Sigmoid colon (tissue), 7 donors: ENCODE measurements around the gene PPP4R1. TPM values are rescaled to one million over a fixed set of nuclear protein-coding genes. Genes with fewer than 3 reads are reported as not detected.

Experiments
- DNase-seq: peaks from one replicate; pipeline ENCODE4 v3.0.0-alpha.2; 2019
- H3K27ac ChIP-seq, 4 donors: fragments of 200-600 bp; sonication (generic); one replicate each; pipeline ENCODE4 v1.5.1; 2016 to 2019; ENCODE audit warnings: mild to moderate bottlenecking in 1 of 4
- H3K27me3 ChIP-seq, 3 donors: fragments of 200-600 bp; sonication (generic); one replicate each; pipeline ENCODE4 v1.5.1; 2019; ENCODE audit warnings: mild to moderate bottlenecking in 1 of 3
- H3K36me3 ChIP-seq, 4 donors: fragments of 200-600 bp; sonication (generic); one replicate each; pipeline ENCODE4 v1.5.1; 2016 to 2019
- H3K4me1 ChIP-seq, 4 donors: fragments of 200-600 bp; sonication (generic); one replicate each; pipeline ENCODE4 v1.5.1; 2017 to 2019
- H3K4me3 ChIP-seq, 4 donors: fragments of 200-600 bp; sonication (generic); one replicate each; pipeline ENCODE4 v1.5.1; 2017 to 2019; ENCODE audit warnings: mild to moderate bottlenecking in 2 of 4, moderate library complexity in 1 of 4
- H3K9me3 ChIP-seq, 4 donors: fragments of 200-600 bp in 3 of 4; sonication (generic) in 3 of 4; one replicate each; pipeline versions ENCODE4 v1.5.1 to v1.6.1; 2013 to 2019
- EP300 ChIP-seq, 4 donors: sonication (generic); formaldehyde crosslinking; IDR thresholded peaks; one replicate each; pipeline ENCODE4 v1.6.1; 2017; ENCODE audit warnings: antibody characterized with exemption in 4 of 4
- POLR2A ChIP-seq, 2 donors: fragments of 450-650 bp; IDR thresholded peaks; one replicate each; pipeline ENCODE4 v1.6.1; 2016; ENCODE audit warnings: antibody characterized with exemption in 2 of 2, mild to moderate bottlenecking in 2 of 2, moderate library complexity in 2 of 2
- POLR2AphosphoS5 ChIP-seq, 4 donors: sonication (generic); formaldehyde crosslinking; IDR thresholded peaks; one replicate each; pipeline ENCODE4 v1.6.1; 2017; ENCODE audit warnings: antibody characterized with exemption in 4 of 4
- WGBS, 2 donors: extraction: QIAGEN DNeasy Blood & Tissue Kit; methylation state at CpG; one replicate each; pipeline ENCODE4 v1.1.7; 2013; 5-methylcytosine and 5-hydroxymethylcytosine counted together
- intact Hi-C: fragments of 100-400 bp; cut with DNase I; formaldehyde crosslinking; loops from one replicate; pipeline ENCODE4 v1.15.1; 2023
- polyA plus RNA-seq, 3 donors: library from polyadenylated mRNA; stranded (reverse); fragments of 200-250 nt; gene quantifications; one replicate each; pipeline ENCODE4 v1.2.3, GENCODE V29; 2013
- total RNA-seq, 4 donors: library from RNA; depleted of rRNA; stranded (reverse); fragments of >200 nt; gene quantifications; one replicate each; pipeline ENCODE4 v1.1.0, GENCODE V29; 2016
- TF ChIP-seq, protein P1 (sequence below), 4 experiments: fragments of 450-650 bp in 3 of 4; fragments of 200-600 bp in 1 of 4; IDR thresholded peaks; one replicate each; pipeline ENCODE4 v1.5.1; 2016 to 2019; ENCODE audit warnings: antibody characterized with exemption in 4 of 4, mild to moderate bottlenecking in 3 of 4, moderate library complexity in 2 of 4
- donor health status: healthy with polysubstance abuse.
- donor health status: Bipolar disorder and iron deficiency.
- donor health status: healthy.

Gene PPP4R1
- total and polyA plus RNA-seq, 7 donors, result 29.4 to 163 (median 126) TPM

GRCh38 chr18:9586814-9587213 lies 27.5 kb downstream of the PPP4R1 start:
- WGBS, 2 donors, result 75 to 87% methylated on average over 3 of the region's 3 CpGs
- H3K27ac ChIP-seq, result no peak overlapping the region
- DNase-seq, result no peak
- H3K27me3 ChIP-seq, result no peaks in the 10 kb centered on the region
- H3K4me3 ChIP-seq, result no peak overlapping the region
- TF ChIP-seq, protein P1, sequence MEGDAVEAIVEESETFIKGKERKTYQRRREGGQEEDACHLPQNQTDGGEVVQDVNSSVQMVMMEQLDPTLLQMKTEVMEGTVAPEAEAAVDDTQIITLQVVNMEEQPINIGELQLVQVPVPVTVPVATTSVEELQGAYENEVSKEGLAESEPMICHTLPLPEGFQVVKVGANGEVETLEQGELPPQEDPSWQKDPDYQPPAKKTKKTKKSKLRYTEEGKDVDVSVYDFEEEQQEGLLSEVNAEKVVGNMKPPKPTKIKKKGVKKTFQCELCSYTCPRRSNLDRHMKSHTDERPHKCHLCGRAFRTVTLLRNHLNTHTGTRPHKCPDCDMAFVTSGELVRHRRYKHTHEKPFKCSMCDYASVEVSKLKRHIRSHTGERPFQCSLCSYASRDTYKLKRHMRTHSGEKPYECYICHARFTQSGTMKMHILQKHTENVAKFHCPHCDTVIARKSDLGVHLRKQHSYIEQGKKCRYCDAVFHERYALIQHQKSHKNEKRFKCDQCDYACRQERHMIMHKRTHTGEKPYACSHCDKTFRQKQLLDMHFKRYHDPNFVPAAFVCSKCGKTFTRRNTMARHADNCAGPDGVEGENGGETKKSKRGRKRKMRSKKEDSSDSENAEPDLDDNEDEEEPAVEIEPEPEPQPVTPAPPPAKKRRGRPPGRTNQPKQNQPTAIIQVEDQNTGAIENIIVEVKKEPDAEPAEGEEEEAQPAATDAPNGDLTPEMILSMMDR (IDR thresholded peaks at IDR 0.05), result no peak
- no peak for TF ChIP-seq POLR2A (IDR thresholded peaks at IDR 0.05)
- H3K4me1 ChIP-seq, result no peaks in the 10 kb centered on the region
- H3K36me3 ChIP-seq, result peaks cover 0 to 74% (median 15%) of the 10 kb centered on the region in 4 donors
- intact Hi-C loops, result no loop called here
- no peaks in the 10 kb centered on the region for H3K9me3 ChIP-seq

DNA sequence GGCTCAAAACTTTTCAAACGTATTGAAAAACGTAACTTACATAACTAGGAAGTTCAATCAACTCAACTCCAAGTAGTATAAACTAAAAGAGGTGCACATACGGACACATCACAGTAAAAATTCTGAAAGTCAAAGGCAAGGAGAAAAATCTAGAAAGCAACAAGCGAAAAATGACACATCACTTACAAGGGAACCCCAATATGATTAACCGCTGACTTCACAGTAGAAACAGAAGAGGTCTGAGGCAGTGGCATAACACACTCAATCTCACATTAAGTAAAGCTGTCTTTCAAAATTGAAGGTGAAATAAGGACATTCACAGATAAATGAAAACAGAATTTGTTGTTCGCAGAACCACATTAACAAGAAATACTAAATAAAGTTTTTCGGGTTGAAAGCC lies 32.7 kb downstream of the PPP4R1 start:
- DNase-seq, result no peak
- intact Hi-C loops, result no loop called here
- H3K4me3 ChIP-seq, result no peak overlapping the region
- WGBS, 2 donors, result 96 to 98% methylated on average over 7 of the region's 7 CpGs
- H3K27ac ChIP-seq, result no peak overlapping the region
- no peak for TF ChIP-seq POLR2A (IDR thresholded peaks at IDR 0.05)
- no peak for TF ChIP-seq EP300 (IDR thresholded peaks at IDR 0.05)
- no peak for TF ChIP-seq POLR2AphosphoS5 (IDR thresholded peaks at IDR 0.05)
- TF ChIP-seq, protein P1 (IDR thresholded peaks at IDR 0.05), result no peak
- H3K9me3 ChIP-seq, result no peaks in the 10 kb centered on the region
- H3K27me3 ChIP-seq, result no peaks in the 10 kb centered on the region
- peaks cover 0 to 74% (median 13%) of the 10 kb centered on the region in 4 donors for H3K36me3 ChIP-seq
- H3K4me1 ChIP-seq, result no peaks in the 10 kb centered on the region

DNA sequence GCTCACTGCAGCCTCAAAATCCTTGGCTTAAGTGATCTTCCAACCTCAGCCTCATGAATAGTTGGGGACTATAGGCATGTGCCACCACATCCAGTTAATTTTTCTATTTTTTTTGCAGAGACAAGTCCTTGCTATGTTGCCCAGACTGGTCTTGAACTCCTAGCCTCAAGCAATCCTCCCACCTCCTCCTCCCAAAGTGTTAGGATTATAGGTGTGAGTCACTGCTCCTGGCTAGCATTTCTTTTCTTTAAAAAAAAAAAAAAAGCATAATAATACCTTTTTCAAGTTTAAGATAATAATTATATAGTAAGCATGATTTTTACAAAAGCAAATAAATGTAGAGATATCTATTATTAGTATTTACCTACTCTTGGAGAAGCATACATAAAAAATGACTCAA lies 36.1 kb downstream of the PPP4R1 start:
- Histone ChIP-seq H3K27me3 (no peaks in the 10 kb centered on the region), H3K9me3 (no peaks in the 10 kb centered on the region), H3K36me3 (peaks cover 0 to 57% (median 13%) of the 10 kb centered on the region in 4 donors), H3K4me1 (peaks cover 0 to 18% (median 10%) of the 10 kb centered on the region in 4 donors), H3K27ac (no peak overlapping the region), H3K4me3 (no peak overlapping the region)
- DNase-seq, result no peak
- TF ChIP-seq POLR2AphosphoS5 (IDR thresholded peaks at IDR 0.05) (no peak), POLR2A (IDR thresholded peaks at IDR 0.05) (no peak), EP300 (IDR thresholded peaks at IDR 0.05) (no peak)
- TF ChIP-seq, protein P1 (IDR thresholded peaks at IDR 0.05), result no peak
- intact Hi-C loops, result loop anchor here (10.0 kb wide), 2 partner anchors 96 to 336 kb away; partner anchors contain the start of gene VAPA

DNA sequence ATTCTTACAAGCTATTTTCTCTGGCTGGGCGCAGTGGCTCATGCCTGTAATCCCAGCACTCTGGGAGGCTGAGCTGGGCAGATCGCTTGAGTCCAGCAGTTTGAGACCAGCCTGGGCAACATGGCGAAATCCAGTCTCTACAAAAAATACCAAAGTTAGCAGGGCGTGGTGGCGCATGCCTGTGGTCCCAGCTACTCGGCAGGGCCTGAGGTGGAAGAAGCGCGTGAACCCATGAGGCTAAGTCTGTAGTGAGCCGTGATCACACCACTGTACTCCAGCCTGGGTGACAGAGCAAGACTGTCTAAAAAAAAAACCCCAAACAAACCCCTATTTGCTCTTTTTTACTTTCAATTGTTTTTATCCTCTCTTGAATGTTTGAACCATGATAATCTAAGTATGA lies 37.0 kb downstream of the PPP4R1 start:
- Histone ChIP-seq H3K27ac (no peak overlapping the region), H3K27me3 (no peaks in the 10 kb centered on the region), H3K4me3 (no peak overlapping the region), H3K36me3 (peaks cover 0 to 51% (median 12%) of the 10 kb centered on the region in 4 donors), H3K4me1 (peaks cover 0 to 18% (median 10%) of the 10 kb centered on the region in 4 donors), H3K9me3 (no peaks in the 10 kb centered on the region)
- intact Hi-C loops, result loop anchor here (10.0 kb wide), 2 partner anchors 97 to 337 kb away; partner anchors contain the start of gene VAPA
- no peak for DNase-seq
- no peak for TF ChIP-seq POLR2AphosphoS5 (IDR thresholded peaks at IDR 0.05)
- TF ChIP-seq, protein P1 (IDR thresholded peaks at IDR 0.05), result no peak
- TF ChIP-seq POLR2A (IDR thresholded peaks at IDR 0.05), result no peak
- no peak for TF ChIP-seq EP300 (IDR thresholded peaks at IDR 0.05)
- 94 to 97% methylated on average over 9 of the region's 9 CpGs for WGBS, 2 donors

- TF ChIP-seq POLR2AphosphoS5 (IDR thresholded peaks at IDR 0.05) (peak; percentile 20 to 75 (median 58)), POLR2A (IDR thresholded peaks at IDR 0.05) (no peak), EP300 (IDR thresholded peaks at IDR 0.05) (no peak)
- TF ChIP-seq, protein P1 (IDR thresholded peaks at IDR 0.05), result peak; percentile 74 to 95 (median 84)
- Histone ChIP-seq H3K27ac (peak overlapping the region in 3 of 4 donors; percentile 37 to 53 (median 44)), H3K27me3 (no peaks in the 10 kb centered on the region), H3K4me3 (no peak overlapping the region), H3K36me3 (peaks cover 0 to 50% (median 6%) of the 10 kb centered on the region in 4 donors), H3K4me1 (peaks cover 0 to 21% (median 11%) of the 10 kb centered on the region in 4 donors), H3K9me3 (no peaks in the 10 kb centered on the region)
- WGBS, 2 donors, result 11 to 33% methylated on average over 5 of the region's 5 CpGs
- intact Hi-C loops, result loop anchor here (1.0 to 10.0 kb wide), 4 partner anchors 37 to 339 kb away; partner anchors contain the start of gene VAPA
- peak; percentile 91 for DNase-seq
Measured at GRCh38 chr18:9575558-9575957, 38.8 kb downstream of the PPP4R1 start.
